Ascending aorta (tissue), 2 donors: Measurements from ENCODE around the gene RBPJ. TPM values are rescaled to one million over a fixed set of nuclear protein-coding genes. Genes with fewer than 3 reads are reported as not detected.

Source experiments
- DNase-seq, 2 donors: peaks; one replicate each; pipeline ENCODE4 v3.0.0-alpha.2; 2019; ENCODE audit warnings: low spot score in 2 of 2
- H3K27ac ChIP-seq, 2 donors: fragments of 200-600 bp; sonication (generic); one replicate each; pipeline ENCODE4 v1.5.1; 2016 to 2017; ENCODE audit warnings: mild to moderate bottlenecking in 1 of 2
- H3K27me3 ChIP-seq: fragments of 200-600 bp; sonication (generic); one replicate; pipeline ENCODE4 v1.5.1; 2017
- H3K36me3 ChIP-seq, 2 donors: fragments of 200-600 bp; sonication (generic); one replicate each; pipeline ENCODE4 v1.5.1; 2016
- H3K4me1 ChIP-seq, 2 donors: fragments of 200-600 bp; sonication (generic); one replicate each; pipeline ENCODE4 v1.5.1; 2016 to 2017; ENCODE audit warnings: mild to moderate bottlenecking in 1 of 2
- H3K4me3 ChIP-seq, 2 donors: fragments of 200-600 bp; sonication (generic); one replicate each; pipeline ENCODE4 v1.5.1; 2016 to 2017; ENCODE audit warnings: mild to moderate bottlenecking in 1 of 2
- H3K9me3 ChIP-seq, 2 donors: fragments of 200-600 bp; sonication (generic); one replicate each; pipeline ENCODE4 v1.5.1; 2016
- CTCF ChIP-seq, 3 experiments: fragments of 200-600 bp in 2 of 3; fragments of 450-650 bp in 1 of 3; sonication (generic) in 2 of 3; IDR thresholded peaks; one replicate each; pipeline ENCODE4 v1.5.1; 2016 to 2019; ENCODE audit warnings: antibody characterized with exemption in 3 of 3, mild to moderate bottlenecking in 1 of 3, moderate library complexity in 1 of 3
- intact Hi-C: fragments of 100-400 bp; cut with DNase I; formaldehyde crosslinking; loops from one replicate; pipeline ENCODE4 v1.15.1; 2023
- total RNA-seq: library from RNA; depleted of rRNA; stranded (reverse); fragments of >200 nt; gene quantifications from one replicate; pipeline ENCODE4 v1.1.0, GENCODE V29; 2016

The RBPJ gene
- total RNA-seq, 1 donor from 2014 or later, result 17.6 TPM

DNA sequence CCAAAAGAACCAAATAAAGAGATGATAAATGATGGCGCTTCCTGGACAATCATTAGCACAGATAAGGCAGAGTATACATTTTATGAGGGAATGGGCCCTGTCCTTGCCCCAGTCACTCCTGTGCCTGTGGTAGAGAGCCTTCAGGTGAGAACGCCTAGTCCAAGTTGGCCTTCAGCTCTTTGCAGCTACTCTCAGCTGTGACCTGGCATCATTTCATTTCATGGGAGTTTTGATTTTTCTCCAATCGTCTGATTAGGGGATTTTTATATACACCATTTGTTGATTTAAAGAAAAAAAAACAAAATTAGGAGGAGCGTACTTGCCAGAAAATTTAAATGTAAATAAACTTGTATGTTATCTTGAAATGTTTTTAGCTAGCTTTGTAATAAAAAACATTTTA, 109.1 kb downstream of the RBPJ start:
- Histone ChIP-seq H3K9me3 (no peaks in the 10 kb centered on the region), H3K4me1 (no peaks in the 10 kb centered on the region), H3K36me3 (peaks cover 23 to 33% of the 10 kb centered on the region in 2 donors), H3K4me3 (no peak overlapping the region), H3K27me3 (no peaks in the 10 kb centered on the region), H3K27ac (no peak overlapping the region)
- intact Hi-C loops, result no loop called here
- no peak for DNase-seq
- no peak for TF ChIP-seq CTCF (IDR thresholded peaks at IDR 0.05)

DNA sequence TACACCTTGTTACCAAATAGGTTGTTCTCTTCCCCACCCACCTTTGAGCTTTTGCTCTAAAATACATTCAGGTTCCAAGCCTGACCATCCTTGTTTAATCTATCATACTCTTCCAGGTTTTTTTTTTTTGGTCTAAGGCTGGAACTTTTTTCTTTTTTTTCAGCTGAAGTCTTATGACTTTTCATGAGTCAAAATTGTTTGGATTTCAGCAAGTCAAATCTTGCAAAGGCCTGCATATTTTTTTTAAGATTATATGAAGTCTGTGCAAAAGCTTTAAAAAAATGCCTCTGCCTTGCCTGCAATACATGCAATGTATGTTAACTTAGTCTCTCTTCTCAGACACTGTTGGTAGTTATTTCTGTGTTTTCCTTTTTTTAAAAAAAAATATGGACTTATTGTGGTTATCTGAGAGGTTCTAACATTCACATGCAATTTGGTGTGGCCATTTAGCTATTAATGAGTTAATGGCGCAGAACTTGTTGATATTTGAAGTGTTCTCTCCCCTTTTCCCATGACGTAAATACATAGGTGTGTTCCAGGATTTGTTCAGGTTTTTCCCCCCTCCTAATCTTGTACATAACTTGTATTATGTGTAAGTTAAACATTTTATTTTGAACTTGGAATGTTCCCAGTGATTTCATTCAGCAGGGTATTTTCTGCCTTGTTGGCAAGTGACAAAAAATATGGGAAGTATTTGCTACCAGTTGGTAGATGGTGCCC, 110.8 kb downstream of the RBPJ start:
- intact Hi-C loops, result no loop called here
- Histone ChIP-seq H3K27me3 (no peaks in the 10 kb centered on the region), H3K4me1 (no peaks in the 10 kb centered on the region), H3K4me3 (no peak overlapping the region), H3K27ac (no peak overlapping the region), H3K9me3 (no peaks in the 10 kb centered on the region), H3K36me3 (peaks cover 19 to 21% of the 10 kb centered on the region in 2 donors)
- DNase-seq, result no peak
- TF ChIP-seq CTCF (IDR thresholded peaks at IDR 0.05), result no peak

GRCh38 chr4:26432419-26432818, 111.6 kb downstream of the RBPJ start:
- no peak for DNase-seq
- H3K4me1 ChIP-seq, result no peaks in the 10 kb centered on the region
- H3K27ac ChIP-seq, result no peak overlapping the region
- no peaks in the 10 kb centered on the region for H3K27me3 ChIP-seq
- intact Hi-C loops, result no loop called here
- H3K9me3 ChIP-seq, result no peaks in the 10 kb centered on the region
- H3K36me3 ChIP-seq, result peaks cover 21 to 24% of the 10 kb centered on the region in 2 donors
- H3K4me3 ChIP-seq, result no peak overlapping the region
- TF ChIP-seq CTCF (IDR thresholded peaks at IDR 0.05), result no peak

GRCh38 chr4:26433556-26433955, 112.7 kb downstream of the RBPJ start:
- Histone ChIP-seq H3K36me3 (peaks cover 27 to 32% of the 10 kb centered on the region in 2 donors), H3K9me3 (no peaks in the 10 kb centered on the region), H3K4me1 (no peaks in the 10 kb centered on the region), H3K27me3 (no peaks in the 10 kb centered on the region), H3K4me3 (no peak overlapping the region), H3K27ac (no peak overlapping the region)
- intact Hi-C loops, result no loop called here
- TF ChIP-seq CTCF (IDR thresholded peaks at IDR 0.05), result no peak
- no peak for DNase-seq

DNA sequence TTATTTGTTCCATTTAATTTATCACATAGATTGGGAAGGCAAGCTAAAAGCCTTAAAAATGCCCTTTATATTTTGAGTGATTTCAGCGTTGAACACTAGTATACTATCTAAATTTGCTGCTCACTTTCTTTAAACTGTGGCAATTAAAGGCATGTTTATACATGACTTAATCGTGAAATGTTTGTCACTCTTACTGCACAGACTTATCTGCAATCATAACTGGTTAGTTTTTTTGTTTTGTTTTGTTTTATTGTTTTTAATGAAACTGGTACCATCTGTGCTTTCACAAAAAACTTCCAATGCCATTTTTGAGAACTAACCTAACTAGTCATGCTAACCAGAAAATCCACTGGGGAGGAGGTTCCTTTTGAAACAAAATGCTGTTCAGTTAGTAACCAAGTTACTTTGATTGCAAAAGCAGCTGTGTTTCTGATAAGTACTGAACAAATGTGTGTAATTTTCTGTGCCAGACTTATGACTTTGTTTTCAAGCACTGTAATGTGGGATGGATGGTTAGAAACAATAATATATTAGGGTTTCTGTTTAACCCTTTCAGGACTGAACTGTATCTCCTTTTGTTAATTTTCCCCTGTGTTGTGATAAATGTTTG, 113.3 kb downstream of the RBPJ start:
- Histone ChIP-seq H3K27ac (no peak overlapping the region), H3K4me3 (no peak overlapping the region), H3K36me3 (peaks cover 25 to 31% of the 10 kb centered on the region in 2 donors), H3K27me3 (no peaks in the 10 kb centered on the region), H3K9me3 (no peaks in the 10 kb centered on the region), H3K4me1 (no peaks in the 10 kb centered on the region)
- no peak for TF ChIP-seq CTCF (IDR thresholded peaks at IDR 0.05)
- intact Hi-C loops, result no loop called here
- no peak for DNase-seq
